A673 (cell line): ENCODE data around the gene CFAP100.

Source experiments
- EZH2 ChIP-seq: fragments of 200-600 bp; sonication (generic); IDR thresholded peaks from 2 replicates; pipeline ENCODE4 v1.6.1; 2017; ENCODE audit warnings: borderline replicate concordance, low read depth, mild to moderate bottlenecking, mixed read lengths, antibody characterized with exemption, low read length; ENCODE audit not compliant: poor library complexity, severe bottlenecking
- TF ChIP-seq, protein P1 (sequence below): fragments of 300-800, 200-600 bp; sonication (generic); conservative IDR thresholded peaks from 2 replicates; pipeline ENCODE4 v1.5.1; 2017; ENCODE audit warnings: low read depth, mild to moderate bottlenecking, antibody characterized with exemption, low read length, moderate library complexity, mixed read lengths

DNA sequence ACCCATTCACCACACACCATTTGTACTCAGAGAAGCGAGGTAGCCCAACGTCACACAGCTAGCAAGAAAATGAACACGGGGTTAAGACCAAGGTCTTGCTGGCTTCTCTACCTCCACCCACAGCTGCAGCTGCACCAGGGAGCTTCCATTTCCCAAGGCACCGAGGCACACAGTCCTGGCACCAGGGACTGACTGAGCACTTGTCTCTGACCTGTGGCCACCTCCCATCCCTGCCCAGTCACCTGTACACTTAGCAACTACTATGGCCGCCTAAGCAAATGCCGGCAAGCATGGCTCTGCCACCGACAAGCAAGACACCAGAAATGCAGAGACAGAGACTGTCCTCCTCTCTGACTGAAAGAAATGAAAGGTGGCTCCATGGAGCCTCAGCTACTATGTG lies 65.7 kb downstream of the CFAP100 start:
- TF ChIP-seq, protein P1, sequence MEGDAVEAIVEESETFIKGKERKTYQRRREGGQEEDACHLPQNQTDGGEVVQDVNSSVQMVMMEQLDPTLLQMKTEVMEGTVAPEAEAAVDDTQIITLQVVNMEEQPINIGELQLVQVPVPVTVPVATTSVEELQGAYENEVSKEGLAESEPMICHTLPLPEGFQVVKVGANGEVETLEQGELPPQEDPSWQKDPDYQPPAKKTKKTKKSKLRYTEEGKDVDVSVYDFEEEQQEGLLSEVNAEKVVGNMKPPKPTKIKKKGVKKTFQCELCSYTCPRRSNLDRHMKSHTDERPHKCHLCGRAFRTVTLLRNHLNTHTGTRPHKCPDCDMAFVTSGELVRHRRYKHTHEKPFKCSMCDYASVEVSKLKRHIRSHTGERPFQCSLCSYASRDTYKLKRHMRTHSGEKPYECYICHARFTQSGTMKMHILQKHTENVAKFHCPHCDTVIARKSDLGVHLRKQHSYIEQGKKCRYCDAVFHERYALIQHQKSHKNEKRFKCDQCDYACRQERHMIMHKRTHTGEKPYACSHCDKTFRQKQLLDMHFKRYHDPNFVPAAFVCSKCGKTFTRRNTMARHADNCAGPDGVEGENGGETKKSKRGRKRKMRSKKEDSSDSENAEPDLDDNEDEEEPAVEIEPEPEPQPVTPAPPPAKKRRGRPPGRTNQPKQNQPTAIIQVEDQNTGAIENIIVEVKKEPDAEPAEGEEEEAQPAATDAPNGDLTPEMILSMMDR = no peak
- TF ChIP-seq EZH2 = no peak
